ENCODE results near the gene PSMD11. TPM values are rescaled to one million over a fixed set of nuclear protein-coding genes. Genes with fewer than 3 reads are reported as not detected.

PSMD11 gene
- total RNA-seq, 1 experiment from 2014 or later: 169 TPM

DNA sequence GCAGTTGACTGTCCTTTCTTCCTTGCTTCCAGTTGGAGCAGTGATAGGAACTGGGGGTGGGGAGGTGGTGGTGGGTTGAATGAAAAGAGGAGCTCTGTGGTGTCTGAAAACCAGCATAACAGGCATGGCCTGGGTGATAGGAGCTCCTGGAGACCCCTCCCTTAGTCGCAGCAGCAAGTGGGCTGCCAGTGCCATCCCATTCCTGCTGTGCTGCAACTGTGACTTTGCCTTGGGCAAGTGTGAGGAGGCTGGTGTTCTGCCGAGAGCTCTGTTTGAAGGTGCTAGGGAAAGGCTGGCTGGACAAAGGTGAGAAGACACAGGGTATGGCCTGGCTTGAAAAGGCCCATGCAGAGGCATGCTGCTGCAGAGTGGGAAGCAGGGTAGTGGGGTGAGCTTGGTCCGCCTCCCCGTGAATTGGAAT is 39.7 kb downstream of the PSMD11 start:
- Histone ChIP-seq H3K79me2 (ENCODE audit: insufficient read depth, low read length) (no peaks in the 10 kb centered on the region), H3K79me1 (ENCODE audit: insufficient read depth, low read depth, low read length, poor library complexity, severe bottlenecking) (peaks cover 3% of the 10 kb centered on the region), H3K27me3 (ENCODE audit: insufficient read depth, low read length) (no peaks in the 10 kb centered on the region), H2BK120ac (ENCODE audit: low read depth, low read length, poor library complexity, severe bottlenecking) (no peak overlapping the region), H3K56ac (ENCODE audit: insufficient read length, low read depth, low read length) (no peak overlapping the region), H4K5ac (ENCODE audit: insufficient read length, low read depth, low read length) (no peak overlapping the region), H3T11ph (ENCODE audit: low read length) (no peak overlapping the region), H2BK5ac (ENCODE audit: insufficient read length, low read length) (no peak overlapping the region), H2AFZ (ENCODE audit: low read length) (no peak overlapping the region), H2AK5ac (ENCODE audit: insufficient read length, low read length) (no peak overlapping the region), H3K9ac (ENCODE audit: extremely low read depth, insufficient read length, low read length) (no peak overlapping the region), H4K91ac (ENCODE audit: insufficient read length, low read depth, low read length) (no peak overlapping the region), H3K23me2 (ENCODE audit: insufficient read length, low read depth, low read length, poor library complexity, severe bottlenecking) (peaks cover 12% of the 10 kb centered on the region), H2BK12ac (ENCODE audit: insufficient read length, low read depth, low read length) (no peak overlapping the region), H3K14ac (ENCODE audit: insufficient read depth, low read length) (0 out of 2 replicates have a peak overlapping the region, but pooled peaks have one; percentile 5), H3K18ac (ENCODE audit: insufficient read length, low read depth, low read length) (no peak overlapping the region), H3K4me2 (ENCODE audit: insufficient read depth, insufficient read length, low read length) (no peak overlapping the region), H3K27ac (ENCODE audit: insufficient read length, low read depth, low read length) (no peak overlapping the region), H3K9me3 (ENCODE audit: control insufficient read depth, low read depth, low read length) (no peaks in the 10 kb centered on the region), H3K4me1 (ENCODE audit: insufficient read depth, low read length) (peaks cover 10% of the 10 kb centered on the region; the same call in 1 of the 2 replicates), H2BK20ac (ENCODE audit: low read depth, low read length, poor library complexity, severe bottlenecking) (no peak overlapping the region), H2BK15ac (ENCODE audit: low read depth, low read length) (no peak overlapping the region), H4K8ac (replicated peaks; ENCODE audit: insufficient read length, low read depth, low read length) (no peak overlapping the region), H3K23ac (ENCODE audit: insufficient read length, low read depth, low read length) (no peak overlapping the region), H4K20me1 (ENCODE audit: control insufficient read depth, insufficient read depth, insufficient read length) (no peaks in the 10 kb centered on the region), H3K4ac (ENCODE audit: low read depth, low read length) (no peak overlapping the region)
- H3K9me3 Mint-ChIP-seq: no peaks in the 10 kb centered on the region; a peak in 1 of 5 replicates
- WGBS (ENCODE audit: extremely low coverage, insufficient read length, low lambda C conversion rate): no CpG with 5 or more reads among the region's 4 CpGs
- DNase-seq: no peak
- H3K4me1 Mint-ChIP-seq: peaks cover 36 to 53% of the 10 kb centered on the region in 2 experiments
- H3K27ac Mint-ChIP-seq: peak overlapping the region; percentile 36 to 97 (median 92); a peak in 5 of 7 replicates
- H3K36me3 Mint-ChIP-seq (ENCODE audit: insufficient read depth in 1 of 3, low read depth in 3 of 3): peaks cover 29 to 47% (median 45%) of the 10 kb centered on the region in 3 experiments
- TF ChIP-seq, protein P1, sequence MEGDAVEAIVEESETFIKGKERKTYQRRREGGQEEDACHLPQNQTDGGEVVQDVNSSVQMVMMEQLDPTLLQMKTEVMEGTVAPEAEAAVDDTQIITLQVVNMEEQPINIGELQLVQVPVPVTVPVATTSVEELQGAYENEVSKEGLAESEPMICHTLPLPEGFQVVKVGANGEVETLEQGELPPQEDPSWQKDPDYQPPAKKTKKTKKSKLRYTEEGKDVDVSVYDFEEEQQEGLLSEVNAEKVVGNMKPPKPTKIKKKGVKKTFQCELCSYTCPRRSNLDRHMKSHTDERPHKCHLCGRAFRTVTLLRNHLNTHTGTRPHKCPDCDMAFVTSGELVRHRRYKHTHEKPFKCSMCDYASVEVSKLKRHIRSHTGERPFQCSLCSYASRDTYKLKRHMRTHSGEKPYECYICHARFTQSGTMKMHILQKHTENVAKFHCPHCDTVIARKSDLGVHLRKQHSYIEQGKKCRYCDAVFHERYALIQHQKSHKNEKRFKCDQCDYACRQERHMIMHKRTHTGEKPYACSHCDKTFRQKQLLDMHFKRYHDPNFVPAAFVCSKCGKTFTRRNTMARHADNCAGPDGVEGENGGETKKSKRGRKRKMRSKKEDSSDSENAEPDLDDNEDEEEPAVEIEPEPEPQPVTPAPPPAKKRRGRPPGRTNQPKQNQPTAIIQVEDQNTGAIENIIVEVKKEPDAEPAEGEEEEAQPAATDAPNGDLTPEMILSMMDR (conservative IDR thresholded peaks at IDR 0.05): no peak
- peak overlapping the region in 1 of 2 experiments; percentile 5; a peak in 3 of 5 replicates for H3K4me3 Mint-ChIP-seq
- peaks cover 1% of the 10 kb centered on the region for H3K27me3 Mint-ChIP-seq (ENCODE audit: low read depth)
